WTC11 (cell line): Measurements from ENCODE around the gene NUF2. TPM values are rescaled to one million over a fixed set of nuclear protein-coding genes. Genes with fewer than 3 reads are reported as not detected.

Experiments used
- ATAC-seq: fragments of 200-7000 bp; cut with Tn5 transposase; 2 replicates; pipeline ENCODE4 v1.10.0; 2021; ENCODE audit warnings: mild to moderate bottlenecking, moderate library complexity
- CTCF ChIA-PET: fragments of 300-600 bp; sonication (Branson Sonifier 250); formaldehyde crosslinking; loops from one replicate; lab custom pipeline; 2021; ENCODE audit warnings: antibody characterized with exemption; lab: Charles Lee
- POLR2A ChIA-PET: fragments of 350-600 bp; sonication (Branson Sonifier 250); formaldehyde crosslinking; loops from one replicate; lab custom pipeline; 2021; ENCODE audit warnings: antibody characterized with exemption; lab: Charles Lee
- DNase-seq: peaks from one replicate; pipeline ENCODE4 v3.0.0; 2021; ENCODE audit warnings: low spot score
- H3K27ac Mint-ChIP-seq: 2 replicates; pipeline ENCODE4 v1.8.0; 2021; ENCODE audit warnings: mixed read lengths
- H3K27me3 Mint-ChIP-seq: 2 replicates; pipeline ENCODE4 v1.8.0; 2021; ENCODE audit warnings: low read depth, mild to moderate bottlenecking, moderate library complexity, mixed read lengths
- H3K36me3 Mint-ChIP-seq: 2 replicates; pipeline ENCODE4 v1.8.0; 2021; ENCODE audit warnings: mixed read lengths
- H3K4me1 Mint-ChIP-seq: 2 replicates; pipeline ENCODE4 v1.8.0; 2022; ENCODE audit warnings: mixed read lengths
- H3K4me3 Mint-ChIP-seq: 2 replicates; pipeline ENCODE4 v1.8.0; 2021; ENCODE audit warnings: mild to moderate bottlenecking, moderate library complexity, mixed read lengths
- H3K9me3 Mint-ChIP-seq: 2 replicates; pipeline ENCODE4 v1.8.0; 2021; ENCODE audit warnings: mixed read lengths
- ATF6 ChIP-seq: sonication (generic); formaldehyde crosslinking; IDR thresholded peaks from 2 replicates; pipeline ENCODE4 v1.8.1; 2023; ENCODE audit warnings: mild to moderate bottlenecking, missing genetic modification reagents
- CREM ChIP-seq: sonication (generic); formaldehyde crosslinking; IDR thresholded peaks from 2 replicates; pipeline ENCODE4 v1.8.1; 2022; ENCODE audit warnings: mild to moderate bottlenecking, missing genetic modification reagents, moderate library complexity
- FOXK1 ChIP-seq: sonication (generic); formaldehyde crosslinking; IDR thresholded peaks from 2 replicates; pipeline ENCODE4 v1.8.0; 2022; ENCODE audit warnings: mild to moderate bottlenecking, moderate library complexity, missing genetic modification reagents
- GTF2I ChIP-seq: fragments of 250-450 bp; sonication (Bioruptor Pico); conservative IDR thresholded peaks from 2 replicates; pipeline ENCODE4 v1.4.0; 2021; ENCODE audit warnings: mild to moderate bottlenecking
- HMGA2 ChIP-seq: fragments of 250-450 bp; sonication (Bioruptor Pico); IDR thresholded peaks from 2 replicates; pipeline ENCODE4 v1.4.0; 2021; ENCODE audit warnings: mild to moderate bottlenecking, moderate library complexity
- IRF1 ChIP-seq: sonication (generic); formaldehyde crosslinking; IDR thresholded peaks from 2 replicates; pipeline ENCODE4 v1.8.0; 2023; ENCODE audit warnings: missing genetic modification reagents
- IRF2 ChIP-seq: sonication (generic); formaldehyde crosslinking; IDR thresholded peaks from 2 replicates; pipeline ENCODE4 v1.8.0; 2022; ENCODE audit warnings: low read depth, missing genetic modification reagents, borderline replicate concordance
- JUN ChIP-seq: sonication (generic); formaldehyde crosslinking; IDR thresholded peaks from 2 replicates; pipeline ENCODE4 v1.8.0; 2023; ENCODE audit warnings: mild to moderate bottlenecking, missing genetic modification reagents
- KAT7 ChIP-seq: sonication (generic); formaldehyde crosslinking; IDR thresholded peaks from 2 replicates; pipeline ENCODE4 v1.8.1; 2023; ENCODE audit warnings: missing genetic modification reagents, mild to moderate bottlenecking, borderline replicate concordance
- MXD4 ChIP-seq: fragments of 250-450 bp; sonication (Bioruptor Pico); IDR thresholded peaks from 2 replicates; pipeline ENCODE4 v1.8.0; 2021; ENCODE audit warnings: mild to moderate bottlenecking, moderate library complexity, borderline replicate concordance
- RORB ChIP-seq: fragments of 250-450 bp; sonication (Bioruptor Pico); IDR thresholded peaks from 2 replicates; pipeline ENCODE4 v1.9.0; 2021; ENCODE audit warnings: mild to moderate bottlenecking
- TCF7 ChIP-seq: sonication (generic); formaldehyde crosslinking; IDR thresholded peaks from 2 replicates; pipeline ENCODE4 v1.8.0; 2022; ENCODE audit warnings: mild to moderate bottlenecking, low read depth, missing genetic modification reagents, moderate library complexity
- ZBTB43 ChIP-seq: sonication (generic); formaldehyde crosslinking; IDR thresholded peaks from 2 replicates; pipeline ENCODE4 v1.8.1; 2023; ENCODE audit warnings: mild to moderate bottlenecking, missing genetic modification reagents
- ZNF232 ChIP-seq: sonication (generic); formaldehyde crosslinking; IDR thresholded peaks from 2 replicates; pipeline ENCODE4 v1.8.0; 2022; ENCODE audit warnings: mild to moderate bottlenecking, missing genetic modification reagents
- ZNF396 ChIP-seq: fragments of 250-450 bp; sonication (Bioruptor Pico); IDR thresholded peaks from 2 replicates; pipeline ENCODE4 v1.8.0; 2021; ENCODE audit warnings: mild to moderate bottlenecking, moderate library complexity, borderline replicate concordance
- ZNF416 ChIP-seq: fragments of 250-450 bp; sonication (Bioruptor Pico); IDR thresholded peaks from 2 replicates; pipeline ENCODE4 v1.9.0; 2021; ENCODE audit warnings: mild to moderate bottlenecking, inconsistent platforms
- total RNA-seq: library from RNA; stranded (reverse); gene quantifications from 3 replicates; pipeline ENCODE4 v1.2.3, GENCODE V29; 2021
- TF ChIP-seq, protein P1 (sequence below): sonication (generic); formaldehyde crosslinking; IDR thresholded peaks from 2 replicates; pipeline ENCODE4 v1.8.1; 2022; ENCODE audit warnings: low read depth, mild to moderate bottlenecking, moderate library complexity, missing genetic modification reagents, borderline replicate concordance
- TF ChIP-seq, protein P2 (sequence below): sonication (generic); formaldehyde crosslinking; IDR thresholded peaks from 2 replicates; pipeline ENCODE4 v1.8.1; 2022; ENCODE audit warnings: mild to moderate bottlenecking, missing genetic modification reagents, moderate library complexity, borderline replicate concordance
- TF ChIP-seq, protein P3 (sequence below): sonication (generic); formaldehyde crosslinking; conservative IDR thresholded peaks from 2 replicates; pipeline ENCODE4 v1.8.1; 2022; ENCODE audit warnings: mild to moderate bottlenecking, missing genetic modification reagents
- TF ChIP-seq, protein P4 (sequence below): sonication (generic); formaldehyde crosslinking; IDR thresholded peaks from 2 replicates; pipeline ENCODE4 v1.8.0; 2022; ENCODE audit warnings: mild to moderate bottlenecking, missing genetic modification reagents
- TF ChIP-seq, protein P5 (sequence below): fragments of 250-450 bp; sonication (Bioruptor Pico); conservative IDR thresholded peaks from 2 replicates; pipeline ENCODE4 v1.9.0; 2021; ENCODE audit warnings: mild to moderate bottlenecking
- TF ChIP-seq, protein P6 (sequence below): sonication (generic); formaldehyde crosslinking; IDR thresholded peaks from 2 replicates; pipeline ENCODE4 v1.8.0; 2023; ENCODE audit warnings: mild to moderate bottlenecking, missing genetic modification reagents

NUF2 gene
- total RNA-seq, 1 experiment from 2014 or later, result 32.9 TPM

- TF ChIP-seq MXD4 (CRISPR knock-in tag) (no peak), IRF2 (CRISPR knock-in tag) (no peak), FOXK1 (CRISPR knock-in tag) (no peak), HMGA2 (CRISPR knock-in tag) (no peak), ZNF232 (CRISPR knock-in tag) (no peak), RORB (CRISPR knock-in tag) (no peak), CREM (CRISPR knock-in tag) (no peak), ZNF396 (CRISPR knock-in tag) (no peak)
- TF ChIP-seq, protein P1, sequence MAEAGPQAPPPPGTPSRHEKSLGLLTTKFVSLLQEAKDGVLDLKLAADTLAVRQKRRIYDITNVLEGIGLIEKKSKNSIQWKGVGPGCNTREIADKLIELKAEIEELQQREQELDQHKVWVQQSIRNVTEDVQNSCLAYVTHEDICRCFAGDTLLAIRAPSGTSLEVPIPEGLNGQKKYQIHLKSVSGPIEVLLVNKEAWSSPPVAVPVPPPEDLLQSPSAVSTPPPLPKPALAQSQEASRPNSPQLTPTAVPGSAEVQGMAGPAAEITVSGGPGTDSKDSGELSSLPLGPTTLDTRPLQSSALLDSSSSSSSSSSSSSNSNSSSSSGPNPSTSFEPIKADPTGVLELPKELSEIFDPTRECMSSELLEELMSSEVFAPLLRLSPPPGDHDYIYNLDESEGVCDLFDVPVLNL (CRISPR knock-in tag), result no peak
- TF ChIP-seq, protein P2, sequence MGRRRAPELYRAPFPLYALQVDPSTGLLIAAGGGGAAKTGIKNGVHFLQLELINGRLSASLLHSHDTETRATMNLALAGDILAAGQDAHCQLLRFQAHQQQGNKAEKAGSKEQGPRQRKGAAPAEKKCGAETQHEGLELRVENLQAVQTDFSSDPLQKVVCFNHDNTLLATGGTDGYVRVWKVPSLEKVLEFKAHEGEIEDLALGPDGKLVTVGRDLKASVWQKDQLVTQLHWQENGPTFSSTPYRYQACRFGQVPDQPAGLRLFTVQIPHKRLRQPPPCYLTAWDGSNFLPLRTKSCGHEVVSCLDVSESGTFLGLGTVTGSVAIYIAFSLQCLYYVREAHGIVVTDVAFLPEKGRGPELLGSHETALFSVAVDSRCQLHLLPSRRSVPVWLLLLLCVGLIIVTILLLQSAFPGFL (CRISPR knock-in tag), result no peak
- TF ChIP-seq, protein P3, sequence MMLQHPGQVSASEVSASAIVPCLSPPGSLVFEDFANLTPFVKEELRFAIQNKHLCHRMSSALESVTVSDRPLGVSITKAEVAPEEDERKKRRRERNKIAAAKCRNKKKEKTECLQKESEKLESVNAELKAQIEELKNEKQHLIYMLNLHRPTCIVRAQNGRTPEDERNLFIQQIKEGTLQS, result no peak
- TF ChIP-seq, all 79 proteins: peak for 0
Measured at GRCh38 chr1:163365186-163365585, 43.4 kb downstream of the NUF2 start (continued).

DNA sequence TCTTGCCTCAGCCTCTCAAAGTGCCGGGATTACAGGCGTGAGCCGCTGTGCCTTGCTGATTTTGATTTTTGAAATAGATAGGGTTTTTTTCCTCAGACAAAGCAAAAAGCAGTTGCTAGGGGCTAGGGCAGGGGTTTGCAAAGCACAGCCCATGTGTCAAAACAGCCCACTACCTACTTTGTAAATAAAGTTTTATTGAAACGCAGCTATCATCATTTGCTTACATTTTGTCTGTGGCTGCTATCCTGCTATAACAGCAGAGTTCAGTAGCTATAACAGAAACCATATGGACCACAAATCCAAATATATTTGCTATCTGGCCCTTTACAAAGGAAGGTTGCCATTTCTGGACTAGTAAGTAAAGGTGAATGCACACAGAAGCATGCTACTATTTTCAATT is 44.8 kb downstream of the NUF2 start:
- CTCF ChIA-PET, result no interaction called here
- POLR2A ChIA-PET, result no interaction called here
- no peak overlapping the region for H3K4me3 Mint-ChIP-seq
- H3K36me3 Mint-ChIP-seq, result no peaks in the 10 kb centered on the region
- TF ChIP-seq ZBTB43 (CRISPR knock-in tag), result no peak
- TF ChIP-seq JUN (CRISPR knock-in tag), result no peak
- TF ChIP-seq IRF1 (CRISPR knock-in tag), result no peak
- no peak for TF ChIP-seq ZNF416 (CRISPR knock-in tag)
- no peak for TF ChIP-seq ZNF232 (CRISPR knock-in tag)
- no peak for TF ChIP-seq TCF7 (CRISPR knock-in tag)
- TF ChIP-seq KAT7, result no peak
- TF ChIP-seq, protein P4, sequence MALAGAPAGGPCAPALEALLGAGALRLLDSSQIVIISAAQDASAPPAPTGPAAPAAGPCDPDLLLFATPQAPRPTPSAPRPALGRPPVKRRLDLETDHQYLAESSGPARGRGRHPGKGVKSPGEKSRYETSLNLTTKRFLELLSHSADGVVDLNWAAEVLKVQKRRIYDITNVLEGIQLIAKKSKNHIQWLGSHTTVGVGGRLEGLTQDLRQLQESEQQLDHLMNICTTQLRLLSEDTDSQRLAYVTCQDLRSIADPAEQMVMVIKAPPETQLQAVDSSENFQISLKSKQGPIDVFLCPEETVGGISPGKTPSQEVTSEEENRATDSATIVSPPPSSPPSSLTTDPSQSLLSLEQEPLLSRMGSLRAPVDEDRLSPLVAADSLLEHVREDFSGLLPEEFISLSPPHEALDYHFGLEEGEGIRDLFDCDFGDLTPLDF (CRISPR knock-in tag), result no peak
- ATAC-seq, result no peak
- H3K9me3 Mint-ChIP-seq, result peaks cover 10% of the 10 kb centered on the region
- H3K27ac Mint-ChIP-seq, result no peak overlapping the region
- no peak for DNase-seq
- peaks cover 19% of the 10 kb centered on the region for H3K4me1 Mint-ChIP-seq
- H3K27me3 Mint-ChIP-seq, result no peaks in the 10 kb centered on the region

- DNase-seq (no peak), ATAC-seq (no peak)
- Mint-ChIP-seq H3K27ac (peak overlapping the region; percentile 45; the same call in 1 of the 2 replicates), H3K9me3 (peaks cover 10% of the 10 kb centered on the region), H3K4me3 (no peak overlapping the region), H3K4me1 (peaks cover 16% of the 10 kb centered on the region), H3K27me3 (no peaks in the 10 kb centered on the region), H3K36me3 (no peaks in the 10 kb centered on the region)
- ChIA-PET CTCF (no interaction called here), POLR2A (no interaction called here)
- TF ChIP-seq GTF2I (CRISPR knock-in tag), result no peak
- TF ChIP-seq, protein P5, sequence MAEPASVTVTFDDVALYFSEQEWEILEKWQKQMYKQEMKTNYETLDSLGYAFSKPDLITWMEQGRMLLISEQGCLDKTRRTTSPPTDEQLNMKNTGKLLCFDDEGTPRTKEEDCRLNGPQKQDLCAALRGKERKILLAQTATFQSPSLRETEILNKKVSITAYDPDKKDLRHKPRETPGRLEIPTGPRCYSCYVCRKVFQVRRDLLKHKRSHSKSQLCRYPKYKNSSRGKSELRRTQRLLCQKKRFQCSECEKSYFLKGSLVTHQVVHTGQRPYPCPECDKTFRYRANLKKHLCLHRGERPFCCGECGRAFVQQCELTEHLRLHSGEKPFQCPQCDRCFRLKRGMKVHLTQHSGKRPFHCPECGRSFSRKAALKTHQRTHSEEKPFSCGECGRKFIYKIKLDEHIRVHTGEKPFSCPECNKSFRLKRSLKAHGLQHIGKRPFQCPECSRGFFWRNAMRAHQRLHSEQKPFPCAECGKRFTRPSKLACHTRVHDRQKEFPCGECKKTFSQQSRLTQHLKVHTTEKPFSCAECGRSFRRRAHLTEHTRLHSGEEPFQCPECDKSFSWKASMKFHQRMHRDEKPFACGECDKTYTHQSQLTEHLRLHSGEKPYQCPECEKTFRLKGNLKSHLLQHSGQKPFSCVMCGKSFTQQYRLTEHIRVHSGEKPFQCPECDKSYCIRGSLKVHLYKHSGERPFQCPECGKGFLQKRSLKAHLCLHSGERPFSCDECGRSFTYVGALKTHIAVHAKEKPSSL (CRISPR knock-in tag), result no peak
- TF ChIP-seq, protein P6, sequence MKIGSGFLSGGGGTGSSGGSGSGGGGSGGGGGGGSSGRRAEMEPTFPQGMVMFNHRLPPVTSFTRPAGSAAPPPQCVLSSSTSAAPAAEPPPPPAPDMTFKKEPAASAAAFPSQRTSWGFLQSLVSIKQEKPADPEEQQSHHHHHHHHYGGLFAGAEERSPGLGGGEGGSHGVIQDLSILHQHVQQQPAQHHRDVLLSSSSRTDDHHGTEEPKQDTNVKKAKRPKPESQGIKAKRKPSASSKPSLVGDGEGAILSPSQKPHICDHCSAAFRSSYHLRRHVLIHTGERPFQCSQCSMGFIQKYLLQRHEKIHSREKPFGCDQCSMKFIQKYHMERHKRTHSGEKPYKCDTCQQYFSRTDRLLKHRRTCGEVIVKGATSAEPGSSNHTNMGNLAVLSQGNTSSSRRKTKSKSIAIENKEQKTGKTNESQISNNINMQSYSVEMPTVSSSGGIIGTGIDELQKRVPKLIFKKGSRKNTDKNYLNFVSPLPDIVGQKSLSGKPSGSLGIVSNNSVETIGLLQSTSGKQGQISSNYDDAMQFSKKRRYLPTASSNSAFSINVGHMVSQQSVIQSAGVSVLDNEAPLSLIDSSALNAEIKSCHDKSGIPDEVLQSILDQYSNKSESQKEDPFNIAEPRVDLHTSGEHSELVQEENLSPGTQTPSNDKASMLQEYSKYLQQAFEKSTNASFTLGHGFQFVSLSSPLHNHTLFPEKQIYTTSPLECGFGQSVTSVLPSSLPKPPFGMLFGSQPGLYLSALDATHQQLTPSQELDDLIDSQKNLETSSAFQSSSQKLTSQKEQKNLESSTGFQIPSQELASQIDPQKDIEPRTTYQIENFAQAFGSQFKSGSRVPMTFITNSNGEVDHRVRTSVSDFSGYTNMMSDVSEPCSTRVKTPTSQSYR (CRISPR knock-in tag), result no peak
- TF ChIP-seq ATF6 (CRISPR knock-in tag), result no peak
Measured at GRCh38 chr1:163367721-163368120, 46.0 kb downstream of the NUF2 start.
